Activated T-helper 9 cell treated with anti-CD3 and anti-CD28 coated beads, Interleukin-2, amount 50 U/mL, for 16 hours (primary cell): ENCODE measurements around the gene MRAP2.

Experiments
- DNase-seq: peaks from one replicate; pipeline ENCODE4 v3.0.0-alpha.2; 2020; ENCODE audit warnings: low read depth

The MRAP2 gene

DNA sequence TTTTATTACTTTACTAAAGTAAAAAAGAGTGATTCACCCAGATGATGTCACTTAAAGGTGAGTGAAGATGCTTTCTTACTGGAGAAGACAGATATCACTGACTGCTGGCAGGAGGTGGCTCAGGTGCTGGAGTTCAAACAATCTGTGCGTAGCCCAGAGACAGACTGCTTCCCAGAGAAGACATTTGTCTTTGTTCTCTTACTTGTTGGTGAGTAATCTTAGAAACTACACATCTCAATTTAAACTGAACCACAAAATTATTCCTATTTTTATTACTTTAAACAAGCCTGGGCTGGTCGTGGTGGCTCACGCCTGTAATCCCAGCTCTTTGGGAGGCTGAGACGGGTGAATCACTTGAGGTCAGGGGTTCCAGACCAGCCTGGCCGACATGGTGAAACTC is 101.7 kb downstream of the MRAP2 start:
- DNase-seq, result no peak

DNA sequence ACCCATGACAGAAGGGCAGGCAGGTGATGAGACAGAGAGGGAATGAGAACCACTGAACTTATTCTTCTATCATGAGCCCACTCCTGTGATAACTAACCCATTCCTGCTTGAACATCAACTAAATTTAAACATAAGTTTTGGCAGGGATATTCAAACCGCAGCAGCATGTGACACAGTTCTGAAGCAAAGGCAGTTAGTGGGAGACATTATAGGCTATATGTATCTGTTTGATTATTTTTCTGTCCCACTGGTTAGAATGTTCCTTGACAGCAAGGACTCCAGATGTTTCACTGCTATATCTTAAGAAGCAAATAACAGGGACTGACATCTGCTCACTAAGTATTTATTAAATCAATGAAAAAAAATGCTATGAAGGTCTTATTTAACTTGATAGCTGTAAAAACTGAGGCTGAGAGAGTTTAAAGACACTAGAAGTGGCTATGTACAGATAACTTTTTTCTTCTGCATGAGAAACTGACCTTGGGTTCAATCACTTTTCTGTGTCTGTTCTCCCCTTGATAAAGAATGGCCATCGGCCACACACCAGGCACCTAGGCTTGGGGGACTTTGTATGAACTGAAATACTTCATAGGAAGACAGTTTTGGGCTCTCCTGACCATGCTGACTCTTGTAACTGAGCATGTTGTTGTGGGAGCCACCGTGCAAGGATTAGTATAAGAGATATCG is 102.9 kb downstream of the MRAP2 start:
- DNase-seq, result no peak

DNA sequence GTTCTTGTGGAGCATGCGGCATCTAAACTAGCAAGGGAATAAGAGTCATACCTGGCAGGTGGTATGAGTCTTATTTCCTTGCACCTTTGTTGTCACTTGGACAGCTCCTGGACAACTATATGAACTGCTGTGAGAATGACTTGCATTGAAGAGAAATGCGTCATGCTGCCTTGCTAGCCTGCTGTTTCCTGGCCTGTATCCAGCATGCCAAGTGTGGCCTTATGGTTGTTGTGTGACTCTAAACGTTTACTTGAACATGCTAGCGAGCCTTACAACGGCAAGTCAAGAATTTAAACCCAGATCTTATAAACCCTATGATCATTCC is 103.4 kb downstream of the MRAP2 start:
- DNase-seq, result no peak

DNA sequence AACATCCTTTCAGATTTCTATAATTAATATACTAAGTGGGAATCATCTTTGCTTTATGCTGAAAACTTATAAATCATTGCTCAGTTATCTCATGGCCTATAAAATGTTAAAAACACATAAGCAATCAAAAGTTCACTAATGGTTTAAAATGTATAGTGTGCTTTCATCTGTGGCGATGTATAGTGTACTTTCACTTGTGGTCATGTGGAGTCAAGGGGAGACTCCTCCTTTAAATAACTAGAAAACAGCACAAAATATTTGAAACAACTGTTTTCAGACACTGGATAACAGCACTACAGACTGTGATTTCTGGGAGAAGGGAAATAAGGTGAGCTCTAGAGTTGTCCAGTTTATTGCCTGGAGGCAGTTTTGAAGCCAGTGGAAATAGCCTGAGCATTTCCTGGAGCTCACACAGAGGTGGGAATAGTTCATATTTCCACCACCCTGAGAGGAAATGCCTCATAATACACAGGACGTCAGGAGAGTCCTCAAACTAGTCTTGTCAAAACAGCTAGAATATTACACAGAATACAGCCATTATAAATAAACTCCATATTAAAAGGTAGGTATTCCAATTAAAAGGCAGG is 104.5 kb downstream of the MRAP2 start:
- DNase-seq, result no peak

DNA sequence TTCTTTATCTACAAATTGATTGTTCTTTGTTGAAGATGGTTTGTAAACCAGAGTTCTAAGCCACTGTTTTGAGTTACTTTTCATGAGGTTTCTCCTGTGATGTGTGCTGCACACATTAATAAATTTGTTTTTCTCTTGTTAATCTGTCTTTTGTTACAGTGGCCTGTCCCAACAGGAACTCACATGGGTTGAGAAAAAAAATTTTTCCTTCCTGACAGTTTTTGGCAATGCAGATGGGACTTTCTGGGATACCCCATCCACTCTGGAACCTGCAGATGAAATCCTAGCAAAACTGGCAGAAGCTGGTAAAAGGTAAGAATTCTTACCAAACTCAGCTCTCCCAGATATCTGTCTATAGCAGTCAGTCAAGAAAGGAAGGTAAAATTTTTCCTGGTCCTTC is 105.7 kb downstream of the MRAP2 start:
- no peak for DNase-seq
